HG02623 (cell line): ENCODE results near the gene MFSD12.
"Not testable (repeated sequence)": the region's sequence is repeated elsewhere in the genome, so short reads cannot be mapped to it uniquely, and the experiment has no call there.

Experiments
- ATAC-seq: cut with Tn5 transposase; IDR thresholded peaks from one replicate; pipeline ENCODE4 v1.9.1; 2021; ENCODE audit warnings: moderate library complexity; ENCODE audit not compliant: unreplicated experiment

The MFSD12 gene

GRCh38 chr19:3508771-3509535 lies 48.4 kb downstream of the MFSD12 start:
- ATAC-seq, result no peak

- not testable (repeated sequence) for ATAC-seq
These were observed 49.2 kb downstream of the MFSD12 start for GRCh38 chr19:3508121-3508661.

GRCh38 chr19:3507371-3508120 lies 49.8 kb downstream of the MFSD12 start:
- no peak for ATAC-seq

- no peak for ATAC-seq
These were observed 50.7 kb downstream of the MFSD12 start for GRCh38 chr19:3506384-3507340.

GRCh38 chr19:3505598-3506383 lies 51.6 kb downstream of the MFSD12 start, which contains the start of gene FZR1:
TSS of gene FZR1 (plus strand) at chr19:3506311. CDS start at chr19:3522990, 16,679 bp downstream.
- ATAC-seq, result peak; percentile 88

GRCh38 chr19:3504735-3505134 lies 52.7 kb downstream of the MFSD12 start:
- ATAC-seq, result no peak

- no peak for ATAC-seq
These were observed 54.3 kb downstream of the MFSD12 start for GRCh38 chr19:3503036-3503572.

- ATAC-seq, result no peak
These were observed 55.6 kb downstream of the MFSD12 start for GRCh38 chr19:3501780-3502179.

GRCh38 chr19:3500429-3501101 lies 56.8 kb downstream of the MFSD12 start, which contains the start of gene DOHH:
TSS of gene DOHH (minus strand) at chr19:3500674. CDS start at chr19:3496814, 3,860 bp downstream.
- peak; percentile 72 for ATAC-seq

GRCh38 chr19:3499738-3500428 lies 57.5 kb downstream of the MFSD12 start:
- ATAC-seq, result no peak

- no peak for ATAC-seq
These were observed 59.4 kb downstream of the MFSD12 start for GRCh38 chr19:3497757-3498520.

- ATAC-seq, result no peak
These were observed 60.8 kb downstream of the MFSD12 start for GRCh38 chr19:3496392-3497273.

- ATAC-seq, result no peak
These were observed 62.8 kb downstream of the MFSD12 start for GRCh38 chr19:3494559-3494958.
